ENCODE measurements around the gene TUBB8B.
"Not testable (repeated sequence)": the region's sequence is repeated elsewhere in the genome, so short reads cannot be mapped to it uniquely, and the experiment has no call there.

TUBB8B gene

DNA sequence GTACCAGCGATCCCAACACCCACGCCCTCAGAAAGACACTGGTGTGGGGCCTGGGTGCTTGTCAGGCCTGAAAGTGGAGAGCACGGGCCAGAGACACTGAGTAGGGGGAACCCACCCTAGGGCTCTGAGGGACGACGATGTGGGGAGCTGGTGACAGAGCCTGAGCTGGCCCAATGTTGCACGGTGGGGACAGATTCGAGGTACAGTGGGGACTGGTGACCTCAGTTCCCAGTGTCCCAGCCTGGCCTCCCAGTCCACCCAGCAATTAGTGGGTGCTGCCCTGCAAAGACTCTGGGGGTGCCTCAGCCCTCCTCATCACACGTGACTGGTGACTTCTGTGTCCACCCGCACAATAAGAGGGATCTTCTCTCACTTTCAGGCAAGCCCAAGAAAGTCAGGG is 36.6 kb downstream of the TUBB8B start:
- not testable (repeated sequence) for DNase-seq (ENCODE audit: low read depth in 2 of 2)

DNA sequence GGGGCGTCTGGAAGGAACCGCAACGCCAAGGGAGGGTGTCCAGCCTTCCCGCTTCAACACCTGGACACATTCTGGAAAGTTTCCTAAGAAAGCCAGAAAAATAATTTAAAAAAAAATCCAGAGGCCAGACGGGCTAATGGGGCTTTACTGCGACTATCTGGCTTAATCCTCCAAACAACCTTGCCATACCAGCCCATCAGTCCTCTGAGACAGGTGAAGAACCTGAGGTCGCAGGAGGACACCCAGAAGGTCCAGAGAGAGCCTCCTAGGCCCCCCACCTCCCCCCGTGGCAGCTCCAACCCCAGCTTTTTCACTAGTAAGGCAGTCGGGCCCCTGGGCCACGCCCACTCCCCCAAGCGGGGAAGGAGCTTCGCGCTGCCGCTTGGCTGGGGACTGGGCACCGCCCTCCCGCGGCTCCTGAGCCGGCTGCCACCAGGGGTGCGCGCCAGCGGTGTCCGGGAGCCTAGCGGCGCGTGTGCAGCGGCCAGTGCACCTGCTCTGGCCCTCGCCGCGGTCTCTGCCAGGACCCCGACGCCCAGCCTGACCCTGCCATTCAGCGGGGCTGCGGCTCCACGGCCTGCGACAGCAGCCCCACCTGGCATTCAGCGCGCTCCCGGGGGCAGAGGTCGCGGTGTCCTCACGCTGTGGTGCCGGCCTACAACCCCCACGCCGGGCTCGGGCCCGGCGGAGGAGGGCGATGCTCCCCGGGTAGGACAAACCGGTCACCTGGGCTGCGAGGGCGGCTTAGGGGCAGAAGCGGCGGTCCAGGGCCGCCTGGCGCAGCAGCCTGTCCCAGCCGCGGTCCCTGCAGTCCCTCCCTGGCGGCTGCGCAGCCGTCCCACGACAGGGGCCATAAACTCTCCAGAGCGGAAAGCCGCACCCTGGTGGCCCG is 37.8 kb downstream of the TUBB8B start:
- not testable (repeated sequence) for DNase-seq (ENCODE audit: low read depth in 2 of 2)

DNA sequence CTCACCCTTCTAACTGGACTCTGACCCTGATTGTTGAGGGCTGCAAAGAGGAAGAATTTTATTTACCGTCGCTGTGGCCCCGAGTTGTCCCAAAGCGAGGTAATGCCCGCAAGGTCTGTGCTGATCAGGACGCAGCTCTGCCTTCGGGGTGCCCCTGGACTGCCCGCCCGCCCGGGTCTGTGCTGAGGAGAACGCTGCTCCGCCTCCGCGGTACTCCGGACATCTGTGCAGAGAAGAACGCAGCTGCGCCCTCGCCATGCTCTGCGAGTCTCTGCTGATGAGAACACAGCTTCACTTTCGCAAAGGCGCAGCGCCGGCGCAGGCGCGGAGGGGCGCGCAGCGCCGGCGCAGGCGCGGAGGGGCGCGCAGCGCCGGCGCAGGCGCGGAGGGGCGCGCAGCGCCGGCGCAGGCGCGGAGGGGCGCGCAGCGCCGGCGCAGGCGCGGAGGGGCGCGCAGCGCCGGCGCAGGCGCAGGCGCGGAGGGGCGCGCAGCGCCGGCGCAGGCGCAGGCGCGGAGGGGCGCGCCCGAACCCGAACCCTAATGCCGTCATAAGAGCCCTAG is 38.7 kb downstream of the TUBB8B start:
- DNase-seq (ENCODE audit: low read depth in 2 of 2), result not testable (repeated sequence)

DNA sequence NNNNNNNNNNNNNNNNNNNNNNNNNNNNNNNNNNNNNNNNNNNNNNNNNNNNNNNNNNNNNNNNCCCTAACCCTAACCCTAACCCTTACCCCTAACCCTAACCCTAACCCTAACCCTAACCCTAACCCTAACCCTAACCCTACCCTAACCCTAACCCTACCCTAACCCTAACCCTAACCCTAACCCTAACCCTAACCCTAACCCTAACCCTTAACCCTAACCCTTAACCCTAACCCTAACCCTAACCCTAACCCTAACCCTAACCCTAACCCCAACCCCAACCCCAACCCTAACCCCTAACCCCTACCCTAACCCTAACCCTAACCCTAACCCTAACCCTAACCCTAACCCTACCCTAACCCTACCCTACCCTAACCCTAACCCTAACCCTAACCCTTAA is 39.5 kb downstream of the TUBB8B start:
- DNase-seq (ENCODE audit: low read depth in 2 of 2), result not testable (repeated sequence)

Data from stimulated activated CD8-positive, alpha-beta memory T cell treated with anti-CD3 and anti-CD28 coated beads, Interleukin-15, amount 100 ng/mL, for 4 hours (primary cell).